ENCODE data around the gene GOLT1A.

Gene GOLT1A

GRCh38 chr1:204180133-204180532, 33.7 kb downstream of the GOLT1A start:
- TF ChIP-seq CTCF (IDR thresholded peaks at IDR 0.05; ENCODE audit: insufficient read depth, low read depth, low read length, missing control alignments) = no peak
- DNase-seq (ENCODE audit: low read depth) = no peak
- no peak overlapping the region for H3K4me3 ChIP-seq (ENCODE audit: low read depth, low read length)

- no peak overlapping the region for H3K4me3 ChIP-seq (ENCODE audit: low read depth, low read length)
- DNase-seq (ENCODE audit: low read depth) = no peak
Observed at GRCh38 chr1:204178487-204179281, 35.1 kb downstream of the GOLT1A start.

GRCh38 chr1:204177133-204177532, 36.7 kb downstream of the GOLT1A start:
- DNase-seq (ENCODE audit: low read depth) = no peak
- no peak overlapping the region for H3K4me3 ChIP-seq (ENCODE audit: low read depth, low read length)
- no peak for TF ChIP-seq CTCF (IDR thresholded peaks at IDR 0.05; ENCODE audit: insufficient read depth, low read depth, low read length, missing control alignments)

More at GRCh38 chr1:204178487-204179281, 35.1 kb downstream of the GOLT1A start:
- TF ChIP-seq CTCF (IDR thresholded peaks at IDR 0.05; ENCODE audit: insufficient read depth, low read depth, low read length, missing control alignments) = no peak

- H3K4me3 ChIP-seq (ENCODE audit: low read depth, low read length) = no peak overlapping the region
- TF ChIP-seq CTCF (IDR thresholded peaks at IDR 0.05; ENCODE audit: insufficient read depth, low read depth, low read length, missing control alignments) = no peak
- no peak for DNase-seq (ENCODE audit: low read depth)
Observed at GRCh38 chr1:204176049-204176448, 37.7 kb downstream of the GOLT1A start.

GRCh38 chr1:204174958-204175357, 38.8 kb downstream of the GOLT1A start:
- DNase-seq (ENCODE audit: low read depth) = no peak
- no peak overlapping the region for H3K4me3 ChIP-seq (ENCODE audit: low read depth, low read length)
- TF ChIP-seq CTCF (IDR thresholded peaks at IDR 0.05; ENCODE audit: insufficient read depth, low read depth, low read length, missing control alignments) = no peak

GRCh38 chr1:204172404-204173029, 41.3 kb downstream of the GOLT1A start:
- no peak overlapping the region for H3K4me3 ChIP-seq (ENCODE audit: low read depth, low read length)
- TF ChIP-seq CTCF (IDR thresholded peaks at IDR 0.05; ENCODE audit: insufficient read depth, low read depth, low read length, missing control alignments) = no peak
- no peak for DNase-seq (ENCODE audit: low read depth)

All from GM12865 (cell line).